Measurements from ENCODE around the gene WSB1. TPM values are rescaled to one million over a fixed set of nuclear protein-coding genes. Genes with fewer than 3 reads are reported as not detected.
A peak's percentile ranks its signal among the peaks of the same experiment; 100 is the strongest.

WSB1 gene
- total RNA-seq, 1 donor from 2014 or later, result 443 TPM

GRCh38 chr17:27284811-27285415, 9.0 kb upstream of the WSB1 start:
- H3K4me3 Mint-ChIP-seq (ENCODE audit: unreplicated experiment), result peak overlapping the region; percentile 6
- no peak for DNase-seq (ENCODE audit: low spot score)
- H3K36me3 Mint-ChIP-seq (ENCODE audit: low read depth, unreplicated experiment), result no peaks in the 10 kb centered on the region
- H3K27ac Mint-ChIP-seq (ENCODE audit: unreplicated experiment), result peak overlapping the region; percentile 85
- no peaks in the 10 kb centered on the region for H3K9me3 Mint-ChIP-seq (ENCODE audit: unreplicated experiment)
- no peaks in the 10 kb centered on the region for H3K27me3 Mint-ChIP-seq (ENCODE audit: unreplicated experiment)
- peaks cover 12% of the 10 kb centered on the region for H3K4me1 Mint-ChIP-seq (ENCODE audit: unreplicated experiment)
- TF ChIP-seq CTCF (IDR thresholded peaks at IDR 0.05; ENCODE audit: unreplicated experiment), result no peak

GRCh38 chr17:27285516-27285915, 8.4 kb upstream of the WSB1 start:
- H3K36me3 Mint-ChIP-seq (ENCODE audit: low read depth, unreplicated experiment), result no peaks in the 10 kb centered on the region
- no peak overlapping the region for H3K4me3 Mint-ChIP-seq (ENCODE audit: unreplicated experiment)
- H3K4me1 Mint-ChIP-seq (ENCODE audit: unreplicated experiment), result peaks cover 12% of the 10 kb centered on the region
- no peak for DNase-seq (ENCODE audit: low spot score)
- no peaks in the 10 kb centered on the region for H3K9me3 Mint-ChIP-seq (ENCODE audit: unreplicated experiment)
- no peak for TF ChIP-seq CTCF (IDR thresholded peaks at IDR 0.05; ENCODE audit: unreplicated experiment)
- no peaks in the 10 kb centered on the region for H3K27me3 Mint-ChIP-seq (ENCODE audit: unreplicated experiment)
- H3K27ac Mint-ChIP-seq (ENCODE audit: unreplicated experiment), result peak overlapping the region; percentile 64

- H3K27ac Mint-ChIP-seq (ENCODE audit: unreplicated experiment), result no peak overlapping the region
- TF ChIP-seq CTCF (IDR thresholded peaks at IDR 0.05; ENCODE audit: unreplicated experiment), result no peak
- no peaks in the 10 kb centered on the region for H3K27me3 Mint-ChIP-seq (ENCODE audit: unreplicated experiment)
- H3K4me3 Mint-ChIP-seq (ENCODE audit: unreplicated experiment), result no peak overlapping the region
- H3K9me3 Mint-ChIP-seq (ENCODE audit: unreplicated experiment), result no peaks in the 10 kb centered on the region
- H3K4me1 Mint-ChIP-seq (ENCODE audit: unreplicated experiment), result peaks cover 12% of the 10 kb centered on the region
- no peaks in the 10 kb centered on the region for H3K36me3 Mint-ChIP-seq (ENCODE audit: low read depth, unreplicated experiment)
- DNase-seq (ENCODE audit: low spot score), result no peak
Observed at GRCh38 chr17:27288183-27288582, 5.7 kb upstream of the WSB1 start.

- Mint-ChIP-seq H3K36me3 (ENCODE audit: low read depth, unreplicated experiment) (peaks cover 7% of the 10 kb centered on the region), H3K4me1 (ENCODE audit: unreplicated experiment) (peaks cover 15% of the 10 kb centered on the region), H3K4me3 (ENCODE audit: unreplicated experiment) (no peak overlapping the region), H3K27me3 (ENCODE audit: unreplicated experiment) (peaks cover 2% of the 10 kb centered on the region), H3K27ac (ENCODE audit: unreplicated experiment) (no peak overlapping the region), H3K9me3 (ENCODE audit: unreplicated experiment) (no peaks in the 10 kb centered on the region)
- no peak for TF ChIP-seq CTCF (IDR thresholded peaks at IDR 0.05; ENCODE audit: unreplicated experiment)
- no peak for DNase-seq (ENCODE audit: low spot score)
Observed at GRCh38 chr17:27289856-27290255, 4.1 kb upstream of the WSB1 start.

GRCh38 chr17:27290916-27291598, 2.9 kb upstream of the WSB1 start:
- H3K27me3 Mint-ChIP-seq (ENCODE audit: unreplicated experiment), result peaks cover 8% of the 10 kb centered on the region
- H3K36me3 Mint-ChIP-seq (ENCODE audit: low read depth, unreplicated experiment), result peaks cover 15% of the 10 kb centered on the region
- no peaks in the 10 kb centered on the region for H3K9me3 Mint-ChIP-seq (ENCODE audit: unreplicated experiment)
- H3K4me1 Mint-ChIP-seq (ENCODE audit: unreplicated experiment), result peaks cover 17% of the 10 kb centered on the region
- TF ChIP-seq CTCF (IDR thresholded peaks at IDR 0.05; ENCODE audit: unreplicated experiment), result no peak
- no peak overlapping the region for H3K27ac Mint-ChIP-seq (ENCODE audit: unreplicated experiment)
- DNase-seq (ENCODE audit: low spot score), result no peak
- H3K4me3 Mint-ChIP-seq (ENCODE audit: unreplicated experiment), result no peak overlapping the region

Data from endothelial cell (in vitro differentiated cells).